AG09319 (cell line): ENCODE measurements around the gene GGACT.

ENCODE experiments used
- DNase-seq: peaks from one replicate; pipeline ENCODE4 v3.0.0-alpha.2; 2010; ENCODE audit warnings: low read depth; ENCODE audit errors: extremely low read depth
- TF ChIP-seq, protein P1 (sequence below): IDR thresholded peaks from 2 replicates; pipeline ENCODE4 v1.5.1; 2011; ENCODE audit warnings: low read depth, mild to moderate bottlenecking, inconsistent platforms, low read length, moderate library complexity

GGACT gene

DNA sequence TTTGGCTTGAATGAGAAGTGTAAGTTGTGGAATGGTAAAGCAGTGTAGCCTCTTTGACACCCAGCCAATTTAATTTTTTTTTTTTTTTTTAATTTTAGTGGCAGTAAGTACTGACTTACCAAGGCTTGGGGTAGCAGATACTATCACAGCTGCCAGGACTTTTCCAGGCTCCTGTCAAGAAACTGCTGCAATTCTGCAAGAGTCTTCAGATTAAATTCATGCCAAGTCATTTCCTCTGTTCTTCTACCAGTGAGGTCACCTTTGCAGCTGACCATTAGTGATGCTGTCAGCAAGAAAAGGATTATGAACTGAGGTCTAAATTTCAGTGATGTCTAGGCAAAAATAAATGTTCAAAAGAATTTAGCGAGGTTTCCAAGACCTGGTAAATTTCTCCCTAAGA, 91.2 kb downstream of the GGACT start:
- DNase-seq = no peak
- TF ChIP-seq, protein P1, sequence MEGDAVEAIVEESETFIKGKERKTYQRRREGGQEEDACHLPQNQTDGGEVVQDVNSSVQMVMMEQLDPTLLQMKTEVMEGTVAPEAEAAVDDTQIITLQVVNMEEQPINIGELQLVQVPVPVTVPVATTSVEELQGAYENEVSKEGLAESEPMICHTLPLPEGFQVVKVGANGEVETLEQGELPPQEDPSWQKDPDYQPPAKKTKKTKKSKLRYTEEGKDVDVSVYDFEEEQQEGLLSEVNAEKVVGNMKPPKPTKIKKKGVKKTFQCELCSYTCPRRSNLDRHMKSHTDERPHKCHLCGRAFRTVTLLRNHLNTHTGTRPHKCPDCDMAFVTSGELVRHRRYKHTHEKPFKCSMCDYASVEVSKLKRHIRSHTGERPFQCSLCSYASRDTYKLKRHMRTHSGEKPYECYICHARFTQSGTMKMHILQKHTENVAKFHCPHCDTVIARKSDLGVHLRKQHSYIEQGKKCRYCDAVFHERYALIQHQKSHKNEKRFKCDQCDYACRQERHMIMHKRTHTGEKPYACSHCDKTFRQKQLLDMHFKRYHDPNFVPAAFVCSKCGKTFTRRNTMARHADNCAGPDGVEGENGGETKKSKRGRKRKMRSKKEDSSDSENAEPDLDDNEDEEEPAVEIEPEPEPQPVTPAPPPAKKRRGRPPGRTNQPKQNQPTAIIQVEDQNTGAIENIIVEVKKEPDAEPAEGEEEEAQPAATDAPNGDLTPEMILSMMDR = no peak

DNA sequence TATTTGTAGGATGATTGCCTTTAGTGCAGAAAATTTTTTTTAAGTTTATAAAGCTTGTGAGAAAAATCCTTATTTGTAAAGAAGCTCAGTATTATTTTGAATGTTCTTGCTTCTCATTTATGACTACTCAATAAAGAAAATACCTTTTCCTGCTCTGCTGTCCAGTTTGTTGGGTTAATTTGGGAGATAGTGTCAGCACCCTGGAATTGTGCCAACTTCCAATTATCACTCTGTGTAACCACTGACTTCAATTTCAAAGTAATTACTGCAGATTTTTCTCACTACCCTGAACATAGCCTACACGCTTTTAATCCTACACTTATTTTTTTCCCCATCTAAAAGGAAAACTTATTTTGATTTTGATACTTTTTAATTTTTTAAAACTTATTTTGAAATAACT, 93.1 kb downstream of the GGACT start:
- DNase-seq = no peak
- TF ChIP-seq, protein P1 = no peak

DNA sequence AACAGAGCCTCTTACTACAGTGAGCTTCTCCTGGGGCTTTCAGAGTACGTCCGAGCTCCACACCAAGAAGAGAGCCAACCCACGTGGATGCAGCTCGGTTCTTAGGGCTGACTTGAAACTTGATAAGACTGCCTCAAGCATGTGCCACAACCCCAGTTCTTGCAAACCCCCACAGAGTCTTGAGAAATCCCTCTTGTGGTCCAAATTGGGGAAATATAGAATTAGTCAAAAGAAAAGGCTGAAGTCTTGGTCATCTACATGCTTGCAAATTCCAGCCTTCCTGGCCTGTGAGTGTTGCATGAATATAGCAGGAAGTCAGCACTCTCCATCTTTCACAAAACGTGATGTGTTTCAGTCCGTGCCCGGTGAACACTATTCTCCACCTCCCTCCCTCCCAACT, 95.2 kb downstream of the GGACT start:
- TF ChIP-seq, protein P1 = no peak
- no peak for DNase-seq

DNA sequence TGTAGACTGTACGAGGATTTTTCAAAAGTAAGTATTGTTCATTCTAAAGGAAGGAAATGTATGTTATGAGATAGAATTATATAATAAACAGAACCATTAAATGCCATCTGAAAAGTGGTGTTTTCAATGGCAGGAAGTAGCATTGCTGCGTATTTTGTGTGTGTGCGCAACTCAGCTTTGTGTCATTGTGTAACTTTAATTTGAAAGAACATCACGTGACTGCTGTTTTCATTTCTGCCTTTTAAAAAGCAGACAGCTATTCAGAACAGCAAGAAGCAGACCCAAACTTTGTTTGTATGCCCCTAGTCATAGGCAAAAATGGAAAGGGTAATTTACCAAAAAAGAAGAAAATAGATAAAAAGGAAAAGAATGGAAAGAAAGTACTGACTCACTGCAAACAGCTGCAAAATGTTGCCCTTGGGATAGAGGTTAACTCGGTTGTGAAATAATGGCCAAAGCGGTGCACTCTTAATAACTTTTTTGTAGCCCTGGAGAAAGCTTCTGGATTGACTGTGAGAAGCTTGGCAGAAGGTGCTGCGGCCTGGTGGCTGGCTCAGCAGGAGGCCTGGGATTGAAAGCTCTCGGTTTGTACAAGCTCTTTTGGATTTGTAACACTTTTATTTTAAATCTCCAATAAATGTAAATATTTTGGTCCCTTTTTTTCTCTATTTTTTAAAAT, 97.3 kb downstream of the GGACT start:
- DNase-seq = no peak
- TF ChIP-seq, protein P1 = peak; percentile 6

DNA sequence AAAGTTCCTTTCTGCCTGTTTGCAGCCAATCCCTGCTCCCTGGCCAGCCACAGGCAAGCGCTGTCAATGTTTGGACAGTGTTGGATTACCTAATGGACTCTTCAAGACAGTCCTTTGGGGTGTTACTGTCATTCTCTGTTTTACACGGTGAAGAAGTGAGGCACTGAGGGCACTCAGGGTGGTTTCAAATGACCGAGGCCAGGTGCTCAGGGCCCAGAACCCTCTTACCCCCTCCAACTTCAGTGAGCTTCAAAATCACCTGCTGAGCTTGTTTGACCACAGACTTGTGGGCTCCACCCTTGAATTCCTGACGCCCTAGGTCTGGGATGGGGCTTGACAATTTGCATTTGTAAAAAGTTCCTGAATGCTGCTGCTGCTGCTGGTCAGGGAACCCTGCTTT, 97.9 kb downstream of the GGACT start:
- DNase-seq = no peak
- TF ChIP-seq, protein P1 = no peak

DNA sequence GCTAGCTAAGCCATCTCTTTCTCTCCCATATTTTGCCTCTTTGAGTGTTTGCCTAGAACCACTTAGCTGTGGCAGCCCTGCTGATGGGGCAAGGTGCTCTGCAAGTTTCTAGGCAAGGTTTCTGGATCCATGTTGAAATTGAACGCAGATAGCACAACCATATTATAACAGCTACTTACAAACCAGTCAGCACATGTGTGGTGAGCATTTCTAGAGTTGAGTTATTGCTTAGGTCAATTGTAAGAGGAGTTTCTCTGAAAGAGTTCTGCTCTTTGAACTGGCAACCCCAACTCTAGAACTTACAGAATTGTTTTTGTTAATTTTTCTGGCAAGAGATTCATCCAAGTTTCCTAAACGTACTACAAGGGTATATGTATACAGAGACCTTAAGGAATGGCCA, 103.3 kb downstream of the GGACT start:
- TF ChIP-seq, protein P1 = no peak
- no peak for DNase-seq

DNA sequence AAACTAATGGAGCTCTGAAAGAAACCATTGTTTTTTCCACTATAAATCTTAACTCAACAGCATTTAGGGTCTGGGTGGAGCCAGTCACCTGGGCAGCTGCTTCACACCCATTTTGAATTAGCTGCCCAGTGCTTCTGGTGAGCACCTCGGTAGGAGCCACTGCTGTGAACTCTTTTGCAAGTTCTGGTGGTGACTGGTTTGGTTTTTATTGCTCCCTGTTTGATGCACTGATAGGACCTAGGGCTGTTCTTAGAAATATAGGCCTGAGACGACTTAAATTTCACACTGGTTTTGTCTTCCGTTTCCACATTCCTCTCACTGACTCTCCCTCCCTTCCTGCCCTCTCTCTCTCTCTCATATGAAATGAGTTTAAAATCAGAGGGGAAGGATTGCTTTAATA, 103.9 kb downstream of the GGACT start:
- TF ChIP-seq, protein P1 = no peak
- no peak for DNase-seq
